ENCODE results near the gene DNALI1.
"Not testable (repeated sequence)": the region's sequence is repeated elsewhere in the genome, so short reads cannot be mapped to it uniquely, and the experiment has no call there.

DNALI1 gene

DNA sequence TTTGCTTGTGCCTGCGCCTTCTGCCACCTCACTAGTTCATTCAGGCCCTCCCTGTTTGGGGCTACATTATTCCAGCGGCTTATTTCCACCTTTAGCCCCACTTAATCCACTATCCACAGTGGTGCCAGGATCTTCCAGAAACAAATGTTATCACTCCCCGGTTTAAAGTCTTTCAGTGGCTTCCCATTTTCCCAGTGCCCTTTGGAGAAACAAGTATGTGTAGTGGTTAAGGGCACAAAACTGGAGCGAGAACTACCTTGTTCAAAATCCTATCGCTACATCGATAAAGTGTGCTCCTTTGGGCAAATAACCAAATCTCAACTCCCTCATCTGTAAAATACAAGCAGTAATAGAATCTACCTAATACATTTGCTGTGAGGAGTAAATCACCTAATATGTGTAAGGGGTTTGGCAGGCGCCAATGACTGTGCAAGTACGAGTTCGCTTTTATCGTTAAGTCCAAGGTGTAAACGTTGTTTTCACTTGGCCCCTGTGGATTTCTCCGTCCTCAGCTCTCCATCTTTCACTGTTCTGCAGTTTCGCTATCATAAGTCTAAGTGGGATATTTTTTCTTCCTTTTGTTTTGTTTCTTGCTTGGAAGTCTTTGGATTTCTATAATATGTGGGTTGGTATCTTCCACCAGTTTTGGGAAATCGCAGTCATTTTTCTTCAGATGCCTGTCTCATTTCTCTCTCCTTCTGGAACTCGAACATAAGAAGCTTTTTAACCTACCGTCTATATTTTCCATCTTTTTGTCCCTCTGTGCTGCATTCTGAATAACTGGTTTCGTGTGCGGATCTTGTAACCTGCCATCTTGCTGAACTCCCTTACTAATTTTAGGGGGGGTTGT is 41.3 kb upstream of the DNALI1 start:
- no peak for TF ChIP-seq ISL1 (CRISPR knock-in tag; IDR thresholded peaks at IDR 0.05)
- TF ChIP-seq ZC3H10 (CRISPR knock-in tag; IDR thresholded peaks at IDR 0.05), result no peak
- no peak for ATAC-seq

DNA sequence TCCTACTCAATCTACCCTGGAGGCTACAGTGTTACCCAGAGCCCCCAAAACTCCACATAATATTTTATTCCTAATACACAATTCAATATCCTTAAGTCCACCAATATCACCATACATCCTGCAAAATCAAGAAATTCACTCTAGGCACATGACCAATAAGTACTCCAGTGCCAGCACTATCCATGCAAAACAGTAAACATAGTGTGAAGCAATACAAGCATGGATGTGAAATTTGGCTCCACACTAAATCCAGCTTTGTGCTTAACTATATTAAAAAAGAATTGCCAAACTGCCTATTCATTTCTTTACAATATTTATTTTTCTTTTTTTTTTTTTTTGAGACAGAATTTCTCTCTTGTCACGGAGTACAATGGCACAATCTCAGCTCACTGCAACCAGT is 39.2 kb upstream of the DNALI1 start:
- no peak for ATAC-seq
- TF ChIP-seq TOX (CRISPR knock-in tag; IDR thresholded peaks at IDR 0.05; ENCODE audit: borderline replicate concordance) (no peak), CSDC2 (CRISPR knock-in tag; IDR thresholded peaks at IDR 0.05) (no peak), ZNF565 (CRISPR knock-in tag; conservative IDR thresholded peaks at IDR 0.05; ENCODE audit: low read depth) (no peak), ZNF8 (CRISPR knock-in tag; IDR thresholded peaks at IDR 0.05) (no peak), RARB (CRISPR knock-in tag; IDR thresholded peaks at IDR 0.05) (no peak), ZC3H10 (CRISPR knock-in tag; IDR thresholded peaks at IDR 0.05) (no peak)
- TF ChIP-seq, protein P1, sequence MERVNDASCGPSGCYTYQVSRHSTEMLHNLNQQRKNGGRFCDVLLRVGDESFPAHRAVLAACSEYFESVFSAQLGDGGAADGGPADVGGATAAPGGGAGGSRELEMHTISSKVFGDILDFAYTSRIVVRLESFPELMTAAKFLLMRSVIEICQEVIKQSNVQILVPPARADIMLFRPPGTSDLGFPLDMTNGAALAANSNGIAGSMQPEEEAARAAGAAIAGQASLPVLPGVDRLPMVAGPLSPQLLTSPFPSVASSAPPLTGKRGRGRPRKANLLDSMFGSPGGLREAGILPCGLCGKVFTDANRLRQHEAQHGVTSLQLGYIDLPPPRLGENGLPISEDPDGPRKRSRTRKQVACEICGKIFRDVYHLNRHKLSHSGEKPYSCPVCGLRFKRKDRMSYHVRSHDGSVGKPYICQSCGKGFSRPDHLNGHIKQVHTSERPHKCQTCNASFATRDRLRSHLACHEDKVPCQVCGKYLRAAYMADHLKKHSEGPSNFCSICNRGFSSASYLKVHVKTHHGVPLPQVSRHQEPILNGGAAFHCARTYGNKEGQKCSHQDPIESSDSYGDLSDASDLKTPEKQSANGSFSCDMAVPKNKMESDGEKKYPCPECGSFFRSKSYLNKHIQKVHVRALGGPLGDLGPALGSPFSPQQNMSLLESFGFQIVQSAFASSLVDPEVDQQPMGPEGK (CRISPR knock-in tag; IDR thresholded peaks at IDR 0.05; ENCODE audit: borderline replicate concordance), result no peak

DNA sequence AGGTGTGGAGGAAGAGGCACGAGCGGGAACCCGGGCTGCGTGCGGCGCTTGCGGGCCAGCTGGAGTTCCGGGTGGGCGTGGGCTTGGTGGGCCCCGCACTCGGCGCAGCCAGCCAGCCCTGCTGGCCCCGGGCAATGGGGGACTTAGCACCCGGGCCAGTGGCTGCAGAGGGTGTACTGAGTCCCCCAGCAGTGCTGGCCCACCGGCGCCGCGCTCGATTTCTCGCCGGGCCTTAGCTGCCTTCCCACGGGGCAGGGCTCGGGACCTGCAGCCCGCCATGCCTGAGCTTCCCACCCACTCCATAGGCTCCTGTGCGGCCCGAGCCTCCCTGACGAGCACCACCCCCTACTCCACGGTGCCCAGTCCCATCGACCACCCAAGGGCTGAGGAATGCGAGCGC is 38.5 kb upstream of the DNALI1 start:
- not testable (repeated sequence) for ATAC-seq

DNA sequence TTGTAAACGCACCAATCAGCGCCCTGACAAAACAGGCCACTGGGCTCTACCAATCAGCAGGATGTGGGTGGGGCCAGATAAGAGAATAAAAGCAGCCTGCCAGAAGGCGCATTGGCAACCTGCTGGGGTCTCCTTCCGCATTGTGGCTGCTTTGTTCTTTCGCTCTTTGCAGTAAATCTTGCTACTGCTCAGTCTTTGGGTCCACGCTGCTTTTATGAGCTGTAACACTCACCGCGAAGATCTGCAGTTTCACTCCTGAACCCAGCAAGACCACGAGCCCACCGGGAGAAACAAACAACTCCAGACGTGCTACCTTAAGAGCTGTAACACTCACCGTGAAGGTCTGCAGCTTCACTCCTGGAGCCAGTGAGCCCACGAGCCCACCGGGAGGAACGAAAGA is 37.8 kb upstream of the DNALI1 start:
- not testable (repeated sequence) for ATAC-seq

DNA sequence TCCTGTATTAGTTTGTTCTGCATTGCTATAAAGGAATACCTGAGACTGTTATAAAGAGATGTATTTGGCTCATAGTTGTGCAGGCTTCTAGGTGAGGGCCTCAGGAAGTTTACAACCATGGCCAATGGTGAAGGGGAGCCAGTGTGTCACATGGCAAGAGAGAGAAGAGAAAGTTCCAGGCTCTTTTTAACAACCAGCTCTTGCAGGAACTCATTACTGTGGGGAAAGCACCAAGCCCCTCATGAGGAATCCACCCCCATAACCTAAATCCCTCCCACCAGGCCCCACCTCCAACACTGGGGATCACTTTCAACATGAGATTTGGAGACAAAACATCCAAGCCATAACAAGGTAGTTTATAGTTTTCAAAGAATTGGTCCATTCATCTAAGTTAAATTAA is 37.1 kb upstream of the DNALI1 start:
- TF ChIP-seq SNAI2 (CRISPR knock-in tag; IDR thresholded peaks at IDR 0.05), result no peak
- TF ChIP-seq, protein P2, sequence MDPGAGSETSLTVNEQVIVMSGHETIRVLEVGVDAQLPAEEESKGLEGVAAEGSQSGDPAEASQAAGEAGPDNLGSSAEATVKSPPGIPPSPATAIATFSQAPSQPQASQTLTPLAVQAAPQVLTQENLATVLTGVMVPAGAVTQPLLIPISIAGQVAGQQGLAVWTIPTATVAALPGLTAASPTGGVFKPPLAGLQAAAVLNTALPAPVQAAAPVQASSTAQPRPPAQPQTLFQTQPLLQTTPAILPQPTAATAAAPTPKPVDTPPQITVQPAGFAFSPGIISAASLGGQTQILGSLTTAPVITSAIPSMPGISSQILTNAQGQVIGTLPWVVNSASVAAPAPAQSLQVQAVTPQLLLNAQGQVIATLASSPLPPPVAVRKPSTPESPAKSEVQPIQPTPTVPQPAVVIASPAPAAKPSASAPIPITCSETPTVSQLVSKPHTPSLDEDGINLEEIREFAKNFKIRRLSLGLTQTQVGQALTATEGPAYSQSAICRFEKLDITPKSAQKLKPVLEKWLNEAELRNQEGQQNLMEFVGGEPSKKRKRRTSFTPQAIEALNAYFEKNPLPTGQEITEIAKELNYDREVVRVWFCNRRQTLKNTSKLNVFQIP (CRISPR knock-in tag; IDR thresholded peaks at IDR 0.05; ENCODE audit: borderline replicate concordance, low read depth), result no peak
- TF ChIP-seq ISL1 (CRISPR knock-in tag; IDR thresholded peaks at IDR 0.05), result no peak
- no peak for TF ChIP-seq ESRRG (CRISPR knock-in tag; IDR thresholded peaks at IDR 0.05)
- TF ChIP-seq TCF4 (CRISPR knock-in tag; IDR thresholded peaks at IDR 0.05; ENCODE audit: borderline replicate concordance), result no peak
- TF ChIP-seq RARB (CRISPR knock-in tag; IDR thresholded peaks at IDR 0.05), result no peak
- TF ChIP-seq CSDC2 (CRISPR knock-in tag; IDR thresholded peaks at IDR 0.05), result no peak
- no peak for TF ChIP-seq BACH2 (CRISPR knock-in tag; IDR thresholded peaks at IDR 0.05; ENCODE audit: borderline replicate concordance)
- TF ChIP-seq ZNF8 (CRISPR knock-in tag; IDR thresholded peaks at IDR 0.05), result no peak
- TF ChIP-seq, protein P3, sequence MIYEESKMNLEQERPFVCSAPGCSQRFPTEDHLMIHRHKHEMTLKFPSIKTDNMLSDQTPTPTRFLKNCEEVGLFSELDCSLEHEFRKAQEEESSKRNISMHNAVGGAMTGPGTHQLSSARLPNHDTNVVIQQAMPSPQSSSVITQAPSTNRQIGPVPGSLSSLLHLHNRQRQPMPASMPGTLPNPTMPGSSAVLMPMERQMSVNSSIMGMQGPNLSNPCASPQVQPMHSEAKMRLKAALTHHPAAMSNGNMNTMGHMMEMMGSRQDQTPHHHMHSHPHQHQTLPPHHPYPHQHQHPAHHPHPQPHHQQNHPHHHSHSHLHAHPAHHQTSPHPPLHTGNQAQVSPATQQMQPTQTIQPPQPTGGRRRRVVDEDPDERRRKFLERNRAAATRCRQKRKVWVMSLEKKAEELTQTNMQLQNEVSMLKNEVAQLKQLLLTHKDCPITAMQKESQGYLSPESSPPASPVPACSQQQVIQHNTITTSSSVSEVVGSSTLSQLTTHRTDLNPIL (CRISPR knock-in tag; IDR thresholded peaks at IDR 0.05; ENCODE audit: low read depth), result no peak
- ATAC-seq, result no peak

DNA sequence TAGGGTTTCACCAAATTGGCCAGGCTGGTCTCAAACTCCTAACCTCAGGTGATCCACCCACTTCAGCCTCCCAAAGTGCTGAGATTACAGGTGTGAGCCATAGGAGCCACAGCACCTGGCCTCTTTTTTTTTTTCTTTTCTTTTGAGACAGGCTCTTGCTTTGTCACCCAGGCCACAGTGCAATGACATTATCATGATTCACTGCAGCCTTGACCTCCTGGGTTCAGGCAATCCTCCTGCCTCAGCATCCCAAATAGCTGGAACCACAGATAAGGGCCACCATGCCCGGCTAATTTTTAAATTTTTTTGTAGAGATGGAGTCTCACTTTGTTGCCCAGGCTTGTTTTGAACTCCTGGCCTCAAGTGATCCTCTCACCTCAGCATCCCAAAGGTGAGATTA is 26.9 kb upstream of the DNALI1 start:
- not testable (repeated sequence) for ATAC-seq

DNA sequence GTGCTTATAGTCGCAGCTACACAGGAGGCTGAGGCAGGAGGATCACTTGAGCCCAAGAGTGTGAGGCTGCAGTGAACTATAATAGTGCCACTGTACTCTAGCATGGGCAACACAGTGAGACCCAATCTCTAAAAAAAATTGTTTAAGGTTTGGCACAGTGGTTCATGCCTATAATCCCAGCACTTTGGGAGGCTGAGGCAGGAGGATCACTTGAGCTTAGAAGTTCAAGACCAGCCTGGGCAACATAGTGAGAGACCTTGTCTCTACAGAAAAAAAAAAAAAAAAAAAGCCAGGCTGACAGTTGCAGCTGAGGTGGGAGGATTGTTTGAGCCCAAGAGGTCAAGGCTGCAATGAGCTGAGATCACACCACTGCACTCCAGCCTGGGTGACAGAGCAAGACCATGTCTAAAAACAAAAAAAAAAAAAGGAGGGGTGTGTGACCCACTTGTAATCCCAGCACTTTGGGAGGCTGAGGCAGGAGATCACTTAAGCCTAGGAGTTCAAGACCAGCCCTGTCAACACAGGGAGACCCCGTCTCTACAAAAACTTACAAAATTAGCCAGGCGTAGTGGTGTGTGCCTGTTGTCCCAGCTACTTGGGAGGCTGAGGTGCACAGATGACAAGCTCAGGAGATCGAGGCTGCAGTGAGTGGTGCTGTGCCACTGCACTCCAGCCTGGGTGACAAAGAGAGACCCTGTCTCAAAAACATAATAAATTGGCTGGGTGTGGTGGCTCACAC is 24.2 kb upstream of the DNALI1 start:
- not testable (repeated sequence) for ATAC-seq

Data from SK-N-SH treated with all-trans-retinoic acid at 6 μM for 48 hours (cell line).